GM18502 (cell line): ENCODE measurements around the gene IFIT2.
A peak's percentile ranks its signal among the peaks of the same experiment; 100 is the strongest.
"Not testable (repeated sequence)": the region's sequence is repeated elsewhere in the genome, so short reads cannot be mapped to it uniquely, and the experiment has no call there.

Experiments
- ATAC-seq: cut with Tn5 transposase; IDR thresholded peaks from one replicate; pipeline ENCODE4 v1.9.1; 2021; ENCODE audit warnings: mild to moderate bottlenecking; ENCODE audit not compliant: unreplicated experiment, poor library complexity

The IFIT2 gene, protein sequence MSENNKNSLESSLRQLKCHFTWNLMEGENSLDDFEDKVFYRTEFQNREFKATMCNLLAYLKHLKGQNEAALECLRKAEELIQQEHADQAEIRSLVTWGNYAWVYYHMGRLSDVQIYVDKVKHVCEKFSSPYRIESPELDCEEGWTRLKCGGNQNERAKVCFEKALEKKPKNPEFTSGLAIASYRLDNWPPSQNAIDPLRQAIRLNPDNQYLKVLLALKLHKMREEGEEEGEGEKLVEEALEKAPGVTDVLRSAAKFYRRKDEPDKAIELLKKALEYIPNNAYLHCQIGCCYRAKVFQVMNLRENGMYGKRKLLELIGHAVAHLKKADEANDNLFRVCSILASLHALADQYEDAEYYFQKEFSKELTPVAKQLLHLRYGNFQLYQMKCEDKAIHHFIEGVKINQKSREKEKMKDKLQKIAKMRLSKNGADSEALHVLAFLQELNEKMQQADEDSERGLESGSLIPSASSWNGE

DNA sequence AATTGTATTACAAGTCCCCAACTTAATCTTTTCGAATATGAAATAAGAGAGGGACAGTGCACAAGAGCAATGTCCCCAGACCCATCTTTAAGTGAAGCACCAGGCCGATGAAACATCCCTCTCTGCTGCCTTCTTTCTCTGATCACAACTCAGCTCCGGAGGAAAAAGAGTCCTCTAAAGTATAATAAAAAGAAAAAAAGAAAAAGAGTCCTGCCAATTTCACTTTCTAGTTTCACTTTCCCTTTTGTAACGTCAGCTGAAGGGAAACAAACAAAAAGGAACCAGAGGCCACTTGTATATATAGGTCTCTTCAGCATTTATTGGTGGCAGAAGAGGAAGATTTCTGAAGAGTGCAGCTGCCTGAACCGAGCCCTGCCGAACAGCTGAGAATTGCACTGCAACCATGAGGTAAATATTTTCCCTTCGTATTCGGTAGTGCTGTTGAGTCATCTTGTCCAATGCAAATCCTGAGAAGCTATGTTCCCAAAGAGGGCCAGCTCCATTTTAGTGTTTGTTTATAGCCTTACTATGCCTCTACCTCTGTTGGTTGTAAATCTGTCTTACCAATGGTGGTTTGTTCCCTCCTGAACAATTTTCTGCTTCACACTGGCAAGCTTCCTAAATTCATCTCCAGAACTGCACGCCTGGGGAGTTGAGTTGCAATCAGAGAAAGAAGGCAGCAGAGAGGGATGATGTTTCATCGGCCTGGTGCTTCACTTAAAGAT, at the start of gene IFIT2:
TSS of gene IFIT2 (plus strand) at position 326 of the 725 bp plus-strand sequence. CDS start at position 404, 78 bp downstream.
- peak; percentile 73 for ATAC-seq

- no peak for ATAC-seq
These were observed 49.6 kb upstream of the IFIT2 start for GRCh38 chr10:89252225-89252585.

GRCh38 chr10:89255091-89255579, 46.7 kb upstream of the IFIT2 start:
- ATAC-seq: not testable (repeated sequence)

GRCh38 chr10:89255793-89256192, 46.1 kb upstream of the IFIT2 start:
- ATAC-seq: no peak

DNA sequence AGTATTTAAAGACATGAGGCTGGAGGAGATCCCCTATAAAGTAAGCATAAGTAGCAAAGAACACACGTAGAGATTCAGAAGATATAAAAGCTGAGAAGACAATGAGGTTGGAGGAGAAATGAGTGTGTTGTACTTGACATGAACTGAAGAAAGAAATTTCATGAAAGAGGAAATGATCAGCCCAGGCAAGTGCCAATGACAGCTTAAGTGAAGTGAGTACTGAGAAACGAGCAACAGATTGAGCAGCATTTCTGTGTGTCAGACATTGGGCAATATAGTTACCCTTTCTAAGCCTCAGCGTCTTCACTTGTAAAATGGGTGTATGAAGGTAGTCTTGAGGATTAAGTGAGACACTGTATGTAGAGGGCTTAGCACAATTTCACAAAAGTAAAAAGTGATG, 45.5 kb upstream of the IFIT2 start:
- ATAC-seq: no peak

DNA sequence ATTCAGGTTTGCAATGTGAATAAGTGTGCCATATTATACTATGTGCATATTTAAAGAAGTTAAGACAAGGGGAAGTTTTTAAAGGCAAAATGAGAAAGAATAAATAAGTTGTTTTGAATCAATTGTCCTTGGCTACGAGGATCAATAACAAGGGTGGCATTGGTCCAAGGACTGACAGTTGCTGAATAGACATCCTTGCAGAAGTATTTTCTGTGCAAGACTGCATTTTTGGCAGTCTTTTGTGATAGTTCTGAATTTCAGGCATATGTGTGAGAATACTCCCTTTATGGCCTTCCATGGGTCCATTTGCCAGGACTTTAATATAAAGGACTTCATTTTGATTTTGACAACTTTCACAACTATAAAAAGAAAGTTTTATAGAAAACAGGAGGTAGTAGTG, 44.9 kb upstream of the IFIT2 start:
- no peak for ATAC-seq

- no peak for ATAC-seq
These were observed 44.3 kb upstream of the IFIT2 start for GRCh38 chr10:89257581-89257980.

- ATAC-seq: no peak
These were observed 43.0 kb upstream of the IFIT2 start for GRCh38 chr10:89258881-89259280.

DNA sequence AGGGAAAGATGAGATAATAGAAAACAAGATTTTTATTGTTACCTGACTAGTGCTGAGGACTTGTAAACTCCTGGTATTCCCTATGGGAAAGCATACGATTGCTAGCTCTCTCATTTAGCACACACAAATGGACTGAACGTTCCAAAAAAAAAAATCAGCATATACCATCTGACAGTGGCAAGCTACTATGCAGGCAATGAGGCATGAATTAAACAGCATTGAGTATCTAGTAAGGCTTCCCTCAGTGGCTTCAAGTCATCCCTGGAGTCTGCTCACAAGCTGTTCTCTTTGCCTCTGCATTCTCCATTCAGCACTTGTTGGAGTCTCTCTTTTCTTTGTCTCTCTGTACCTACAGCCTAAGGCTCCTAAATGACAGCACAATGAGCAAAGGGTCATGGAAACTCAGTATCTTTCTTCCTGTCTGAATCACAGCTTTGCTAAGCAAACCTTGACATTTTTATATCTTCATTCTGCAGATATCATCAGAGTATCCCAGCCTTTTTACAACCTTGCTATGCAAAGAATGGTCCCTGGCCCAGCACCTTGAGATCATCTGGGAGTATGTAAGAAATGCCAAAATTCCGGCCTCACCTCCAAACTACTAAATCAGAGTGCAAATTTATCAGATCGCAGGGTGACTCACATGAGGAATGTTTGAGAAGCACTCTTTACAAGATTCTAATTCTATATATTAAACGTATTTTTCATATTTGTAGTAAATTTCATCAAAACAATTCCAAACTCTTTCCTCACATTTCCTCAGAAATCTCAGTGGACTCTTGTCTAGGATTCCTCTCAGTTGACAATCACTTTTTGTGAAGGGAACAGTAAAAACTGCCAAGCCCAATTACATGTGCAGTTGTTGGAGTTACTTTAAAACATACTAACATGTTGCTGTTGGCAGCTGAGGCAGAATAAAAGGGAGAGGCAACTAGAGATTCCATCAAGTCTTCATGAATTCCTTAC, 39.5 kb upstream of the IFIT2 start:
- no peak for ATAC-seq

GRCh38 chr10:89263091-89263490, 38.8 kb upstream of the IFIT2 start:
- ATAC-seq: no peak

GRCh38 chr10:89263531-89263930, 38.3 kb upstream of the IFIT2 start:
- ATAC-seq: no peak

DNA sequence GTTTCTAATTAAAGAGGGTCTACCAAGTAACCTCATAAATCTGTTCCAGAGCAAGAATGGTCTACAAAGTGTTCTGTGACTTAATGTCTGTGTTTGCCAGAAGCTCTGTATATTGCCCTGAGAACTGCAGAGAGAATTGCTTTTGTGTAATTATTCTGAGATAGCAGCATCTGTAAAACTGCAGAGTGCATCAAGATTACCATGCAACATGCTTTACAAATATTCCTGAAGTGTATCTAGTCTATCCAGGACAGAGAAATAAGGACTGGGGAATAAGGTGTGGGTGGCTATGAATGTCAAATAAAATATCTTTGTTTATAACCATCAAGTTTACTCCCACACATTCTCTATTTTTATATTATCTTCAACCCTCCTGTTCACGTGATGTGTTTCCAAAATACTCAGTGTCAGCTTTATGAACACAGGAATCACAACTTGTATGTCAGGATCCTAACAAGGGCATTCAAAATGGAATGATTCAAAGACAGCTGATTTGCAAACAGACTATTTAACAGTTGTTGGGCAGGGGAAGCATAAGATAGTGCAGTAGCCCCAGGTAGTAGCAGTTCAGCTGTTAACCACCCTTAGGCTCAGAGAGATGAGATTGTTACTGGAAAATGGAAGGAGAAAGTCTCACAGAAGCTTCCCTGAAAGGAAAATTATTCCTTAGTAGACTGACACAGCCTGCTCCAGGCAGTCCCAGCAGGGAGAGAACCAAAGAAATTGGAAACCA, 35.0 kb upstream of the IFIT2 start:
- no peak for ATAC-seq

DNA sequence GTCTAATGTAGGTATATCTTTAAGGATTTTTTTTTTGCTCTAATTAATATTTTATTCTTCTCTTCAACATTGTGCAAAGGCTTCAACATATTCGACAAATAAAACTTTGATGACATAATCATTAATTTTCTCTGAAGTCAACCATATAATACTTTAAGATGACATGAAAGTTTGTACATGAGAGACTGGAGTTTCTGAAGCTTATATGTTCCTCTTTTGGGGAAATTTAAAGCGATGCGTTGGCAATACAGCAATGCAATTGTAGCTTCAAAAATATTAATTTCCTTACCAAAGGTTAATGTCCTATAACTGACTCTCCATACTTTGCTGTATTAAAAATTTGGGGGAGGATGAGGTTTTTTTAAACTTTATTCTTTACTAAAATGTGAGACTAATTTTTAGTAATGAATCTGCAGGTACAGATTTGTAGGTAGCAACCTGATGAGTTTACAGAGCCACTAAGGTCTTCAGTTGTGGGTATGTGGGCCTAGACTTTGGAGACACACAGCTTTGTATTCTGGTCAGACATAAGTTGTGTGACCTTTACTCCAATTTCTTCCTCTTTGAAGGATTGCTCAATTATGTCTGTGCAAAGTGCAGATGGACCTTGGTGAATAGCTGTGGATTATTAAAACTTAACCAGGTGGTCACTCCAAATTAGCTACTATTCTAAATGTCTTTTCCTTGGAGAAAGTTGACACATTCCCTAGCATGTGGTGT, 32.3 kb upstream of the IFIT2 start:
- no peak for ATAC-seq

GRCh38 chr10:89270153-89270483, 31.7 kb upstream of the IFIT2 start:
- ATAC-seq: no peak

- ATAC-seq: no peak
These were observed 30.3 kb upstream of the IFIT2 start for GRCh38 chr10:89271532-89271931.

DNA sequence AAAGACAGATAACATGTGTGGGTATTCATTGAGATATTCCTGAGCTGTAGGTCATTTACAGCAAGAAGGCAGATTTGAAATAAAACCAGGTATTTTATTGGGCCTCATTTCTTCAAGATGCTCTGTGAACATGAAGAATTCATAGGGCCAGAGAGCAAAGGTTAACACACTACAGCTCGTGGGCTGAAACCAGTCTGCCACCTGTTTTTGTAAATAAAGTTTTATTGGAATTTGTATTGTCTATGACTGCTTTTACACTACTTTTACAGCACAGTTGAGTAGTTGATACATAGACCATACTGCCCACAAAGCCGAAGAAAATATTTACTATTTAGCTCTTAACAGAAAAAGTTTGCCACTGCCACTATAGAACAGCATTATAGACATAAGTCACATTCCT, 28.2 kb upstream of the IFIT2 start:
- no peak for ATAC-seq

GRCh38 chr10:89274928-89275327, 26.9 kb upstream of the IFIT2 start:
- no peak for ATAC-seq

GRCh38 chr10:89275383-89275782, 26.5 kb upstream of the IFIT2 start:
- no peak for ATAC-seq

DNA sequence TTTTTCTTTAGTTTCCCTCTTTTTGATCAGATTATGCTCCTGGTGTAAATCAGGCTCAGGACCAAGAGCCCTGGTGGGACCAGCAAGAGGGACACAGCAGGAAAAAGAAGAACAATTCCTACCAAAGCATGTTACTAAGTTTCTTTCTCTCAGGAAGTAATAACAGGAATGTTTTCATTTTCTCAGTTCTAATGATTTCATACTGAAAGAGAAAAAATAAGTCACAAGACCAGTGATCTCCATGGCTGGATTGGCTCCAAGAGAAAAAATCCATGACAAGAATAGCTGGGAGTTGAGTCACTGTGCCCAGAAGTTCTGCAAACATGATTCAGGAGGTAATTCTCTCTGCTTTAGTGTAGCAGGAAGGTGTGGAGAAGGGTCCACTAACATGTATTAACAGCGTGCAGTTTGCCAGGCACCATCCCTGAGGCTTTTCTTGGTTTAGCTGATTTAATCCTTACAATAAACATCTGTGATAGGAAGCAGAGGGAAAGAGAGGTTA, 23.8 kb upstream of the IFIT2 start:
- no peak for ATAC-seq
